ENCODE measurements around the gene AP3M1. TPM values are rescaled to one million over a fixed set of nuclear protein-coding genes. Genes with fewer than 3 reads are reported as not detected.

AP3M1 gene
- total RNA-seq, 4 donors from 2014 or later, result 13.8 to 37.8 (median 28.4) TPM

- Histone ChIP-seq H3K27me3 (no peaks in the 10 kb centered on the region), H3K4me1 (no peaks in the 10 kb centered on the region), H3K9me3 (no peaks in the 10 kb centered on the region), H3K36me3 (no peaks in the 10 kb centered on the region), H3K27ac (no peak overlapping the region), H3K4me3 (no peak overlapping the region)
- intact Hi-C loops (cut with DNase I; ENCODE audit: low total_unique reads), result no loop called here
- no peak for DNase-seq
- no peak for TF ChIP-seq POLR2A (IDR thresholded peaks at IDR 0.05)
- TF ChIP-seq CTCF (IDR thresholded peaks at IDR 0.05), result no peak
Observed at GRCh38 chr10:74093530-74094164, 57.0 kb downstream of the AP3M1 start.

- TF ChIP-seq POLR2A (IDR thresholded peaks at IDR 0.05), result no peak
- no peak for TF ChIP-seq CTCF (IDR thresholded peaks at IDR 0.05)
- Histone ChIP-seq H3K4me1 (no peaks in the 10 kb centered on the region), H3K36me3 (no peaks in the 10 kb centered on the region)
Observed at GRCh38 chr10:74092372-74092771, 58.3 kb downstream of the AP3M1 start.

GRCh38 chr10:74088722-74089121, 61.9 kb downstream of the AP3M1 start:
- no peaks in the 10 kb centered on the region for H3K9me3 ChIP-seq
- H3K4me1 ChIP-seq, result no peaks in the 10 kb centered on the region
- intact Hi-C loops (cut with DNase I; ENCODE audit: low total_unique reads), result no loop called here
- no peaks in the 10 kb centered on the region for H3K27me3 ChIP-seq
- H3K4me3 ChIP-seq, result no peak overlapping the region
- DNase-seq, result no peak
- no peaks in the 10 kb centered on the region for H3K36me3 ChIP-seq
- H3K27ac ChIP-seq, result no peak overlapping the region
- no peak for TF ChIP-seq POLR2A (IDR thresholded peaks at IDR 0.05)
- TF ChIP-seq CTCF (IDR thresholded peaks at IDR 0.05), result no peak

More at GRCh38 chr10:74092372-74092771, 58.3 kb downstream of the AP3M1 start:
- Histone ChIP-seq H3K27ac (no peak overlapping the region), H3K27me3 (no peaks in the 10 kb centered on the region), H3K9me3 (no peaks in the 10 kb centered on the region), H3K4me3 (no peak overlapping the region)
- intact Hi-C loops (cut with DNase I; ENCODE audit: low total_unique reads), result no loop called here
- DNase-seq, result no peak

- no peaks in the 10 kb centered on the region for H3K9me3 ChIP-seq
- H3K27ac ChIP-seq, result no peak overlapping the region
- no peak overlapping the region for H3K4me3 ChIP-seq
- H3K36me3 ChIP-seq, result no peaks in the 10 kb centered on the region
- peaks cover 0 to 3% of the 10 kb centered on the region in 2 donors for H3K4me1 ChIP-seq
- intact Hi-C loops (cut with DNase I; ENCODE audit: low total_unique reads), result no loop called here
- TF ChIP-seq POLR2A (IDR thresholded peaks at IDR 0.05) (no peak), CTCF (IDR thresholded peaks at IDR 0.05) (no peak)
- H3K27me3 ChIP-seq, result no peaks in the 10 kb centered on the region
- DNase-seq, result no peak
Observed at GRCh38 chr10:74086317-74086716, 64.3 kb downstream of the AP3M1 start.

GRCh38 chr10:74084955-74085354, 65.7 kb downstream of the AP3M1 start:
- Histone ChIP-seq H3K27ac (no peak overlapping the region), H3K36me3 (no peaks in the 10 kb centered on the region), H3K4me1 (peaks cover 0 to 3% of the 10 kb centered on the region in 2 donors), H3K27me3 (no peaks in the 10 kb centered on the region), H3K4me3 (no peak overlapping the region), H3K9me3 (no peaks in the 10 kb centered on the region)
- TF ChIP-seq CTCF (IDR thresholded peaks at IDR 0.05) (no peak), POLR2A (IDR thresholded peaks at IDR 0.05) (no peak)
- intact Hi-C loops (cut with DNase I; ENCODE audit: low total_unique reads), result loop anchor here (5.0 kb wide), 1 partner anchor 198 kb away; no protein-coding TSS in a partner anchor
- no peak for DNase-seq
